ENCODE results near the gene SLC9A1. TPM values are rescaled to one million over a fixed set of nuclear protein-coding genes. Genes with fewer than 3 reads are reported as not detected.

The SLC9A1 gene
- total RNA-seq, 1 donor from 2014 or later: 5.6 TPM

- no peak for DNase-seq
Measured at GRCh38 chr1:27101696-27102095, 53.2 kb downstream of the SLC9A1 start.

GRCh38 chr1:27101054-27101491, 53.9 kb downstream of the SLC9A1 start:
- no peak for DNase-seq

GRCh38 chr1:27100335-27101053, 54.4 kb downstream of the SLC9A1 start:
- DNase-seq: no peak

- DNase-seq: no peak
Measured at GRCh38 chr1:27099587-27100334, 55.2 kb downstream of the SLC9A1 start.

- DNase-seq: no peak
Measured at GRCh38 chr1:27099135-27099586, 55.8 kb downstream of the SLC9A1 start.

GRCh38 chr1:27098431-27099134, 56.3 kb downstream of the SLC9A1 start:
- no peak for DNase-seq

GRCh38 chr1:27097484-27097917, 57.4 kb downstream of the SLC9A1 start:
- peak; percentile 79 for DNase-seq

GRCh38 chr1:27095576-27095975, 59.3 kb downstream of the SLC9A1 start:
- DNase-seq: no peak

- DNase-seq: no peak
Measured at GRCh38 chr1:27092888-27093287, 62.0 kb downstream of the SLC9A1 start.

- no peak for DNase-seq
Measured at GRCh38 chr1:27090911-27091310, 64.0 kb downstream of the SLC9A1 start.

GRCh38 chr1:27087371-27088220, 67.3 kb downstream of the SLC9A1 start:
- DNase-seq: no peak

- DNase-seq: no peak
Measured at GRCh38 chr1:27086628-27087027, 68.3 kb downstream of the SLC9A1 start.

- no peak for DNase-seq
Measured at GRCh38 chr1:27086026-27086425, 68.9 kb downstream of the SLC9A1 start.

GRCh38 chr1:27084107-27084506, 70.8 kb downstream of the SLC9A1 start:
- DNase-seq: no peak

- no peak for DNase-seq
Measured at GRCh38 chr1:27077968-27078367, 77.0 kb downstream of the SLC9A1 start.

GRCh38 chr1:27076803-27077202, 78.1 kb downstream of the SLC9A1 start:
- DNase-seq: no peak

GRCh38 chr1:27074175-27074780, 80.6 kb downstream of the SLC9A1 start:
- DNase-seq: peak; percentile 13

GRCh38 chr1:27071049-27071416, 83.9 kb downstream of the SLC9A1 start:
- DNase-seq: no peak

- no peak for DNase-seq
Measured at GRCh38 chr1:27070390-27071048, 84.4 kb downstream of the SLC9A1 start.

- no peak for DNase-seq
Measured at GRCh38 chr1:27068922-27069321, 86.0 kb downstream of the SLC9A1 start.

- no peak for DNase-seq
Measured at GRCh38 chr1:27065999-27066630, 88.8 kb downstream of the SLC9A1 start.

Measured in dermis blood vessel endothelial cell (primary cell).